Measurements from ENCODE around the gene CLTCL1. TPM values are rescaled to one million over a fixed set of nuclear protein-coding genes. Genes with fewer than 3 reads are reported as not detected.

CLTCL1 gene
- total and polyA plus RNA-seq, 9 of the 15 experiments (the other 6 are each of a cell fraction or from before 2014, with no cell fraction given) = 1.1 to 11.7 (median 5.0) TPM

GRCh38 chr22:19201869-19202798, 89.4 kb downstream of the CLTCL1 start (continued):
- TF ChIP-seq, protein P1, sequence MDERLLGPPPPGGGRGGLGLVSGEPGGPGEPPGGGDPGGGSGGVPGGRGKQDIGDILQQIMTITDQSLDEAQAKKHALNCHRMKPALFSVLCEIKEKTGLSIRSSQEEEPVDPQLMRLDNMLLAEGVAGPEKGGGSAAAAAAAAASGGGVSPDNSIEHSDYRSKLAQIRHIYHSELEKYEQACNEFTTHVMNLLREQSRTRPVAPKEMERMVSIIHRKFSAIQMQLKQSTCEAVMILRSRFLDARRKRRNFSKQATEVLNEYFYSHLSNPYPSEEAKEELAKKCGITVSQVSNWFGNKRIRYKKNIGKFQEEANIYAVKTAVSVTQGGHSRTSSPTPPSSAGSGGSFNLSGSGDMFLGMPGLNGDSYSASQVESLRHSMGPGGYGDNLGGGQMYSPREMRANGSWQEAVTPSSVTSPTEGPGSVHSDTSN (CRISPR knock-in tag; IDR thresholded peaks at IDR 0.05; ENCODE audit: low read depth) = 0 out of 2 replicates have a peak, but pooled peaks have one; percentile 15
- TF ChIP-seq, protein P1 (tag; conservative IDR thresholded peaks at IDR 0.05; ENCODE audit: low read depth) = peak; percentile 53
- no peak for TF ChIP-seq L3MBTL2 (IDR thresholded peaks at IDR 0.05)
- peak in 1 of 2 experiments; percentile 66; a peak in 2 of 4 replicates for TF ChIP-seq ZNF639 (CRISPR knock-in tag; conservative IDR thresholded peaks at IDR 0.05 in 1 of 2, IDR thresholded peaks at IDR 0.05 in 1 of 2)
- 0 out of 2 replicates have a peak, but pooled peaks have one; percentile 14 for TF ChIP-seq PHF21A (IDR thresholded peaks at IDR 0.05; ENCODE audit: borderline replicate concordance, low read depth)
- peak; percentile 95 for TF ChIP-seq EHMT2 (IDR thresholded peaks at IDR 0.05)
- peak; percentile 60 for TF ChIP-seq NKRF (IDR thresholded peaks at IDR 0.05; ENCODE audit: borderline replicate concordance)
- TF ChIP-seq NFE2 (IDR thresholded peaks at IDR 0.05; ENCODE audit: low read depth) = no peak
- TF ChIP-seq RBM15 (IDR thresholded peaks at IDR 0.05; ENCODE audit: insufficient read depth, low read length) = no peak
- peak; percentile 78; the same call in 1 of the 2 replicates for TF ChIP-seq E2F3 (CRISPR knock-in tag; IDR thresholded peaks at IDR 0.05)
- TF ChIP-seq, protein P2, sequence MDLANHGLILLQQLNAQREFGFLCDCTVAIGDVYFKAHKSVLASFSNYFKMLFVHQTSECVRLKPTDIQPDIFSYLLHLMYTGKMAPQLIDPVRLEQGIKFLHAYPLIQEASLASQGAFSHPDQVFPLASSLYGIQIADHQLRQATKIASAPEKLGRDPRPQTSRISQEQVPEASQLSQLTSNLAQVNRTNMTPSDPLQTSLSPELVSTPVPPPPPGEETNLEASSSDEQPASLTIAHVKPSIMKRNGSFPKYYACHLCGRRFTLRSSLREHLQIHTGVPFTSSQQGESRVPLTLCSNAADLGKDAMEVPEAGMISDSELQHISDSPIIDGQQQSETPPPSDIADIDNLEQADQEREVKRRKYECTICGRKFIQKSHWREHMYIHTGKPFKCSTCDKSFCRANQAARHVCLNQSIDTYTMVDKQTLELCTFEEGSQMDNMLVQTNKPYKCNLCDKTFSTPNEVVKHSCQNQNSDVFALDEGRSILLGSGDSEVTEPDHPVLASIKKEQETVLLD (IDR thresholded peaks at IDR 0.05) = peak; percentile 50; the same call in 1 of the 2 replicates
- no peak for TF ChIP-seq GATA2 (CRISPR knock-in tag; IDR thresholded peaks at IDR 0.05)
- no peak for TF ChIP-seq GTF3C2 (IDR thresholded peaks at IDR 0.05; ENCODE audit: borderline replicate concordance, extremely low read depth, insufficient read length)
- peak in 1 of 2 experiments; percentile 76; a peak in 1 of 4 replicates for TF ChIP-seq KDM4B (IDR thresholded peaks at IDR 0.05; ENCODE audit: borderline replicate concordance in 2 of 2, low read depth in 1 of 2)
